Hepatocyte (in vitro differentiated cells): Measurements from ENCODE around the gene VAV2.

ENCODE experiments used
- CTCF ChIP-seq: fragments of 200-600 bp; sonication (generic); IDR thresholded peaks from 2 replicates; pipeline ENCODE4 v1.5.1; 2016; ENCODE audit warnings: antibody characterized with exemption, mild to moderate bottlenecking; ENCODE audit not compliant: poor library complexity
- EZH2 ChIP-seq: fragments of 200-600 bp; sonication (generic); IDR thresholded peaks from 2 replicates; pipeline ENCODE4 v1.6.1; 2016; ENCODE audit warnings: antibody characterized with exemption, mild to moderate bottlenecking, borderline replicate concordance

- TF ChIP-seq EZH2: no peak
- no peak for TF ChIP-seq CTCF
Observed at GRCh38 chr9:133794016-133794760, 197.9 kb downstream of the VAV2 start.
